Measurements from ENCODE around the gene CNTNAP5. TPM values are rescaled to one million over a fixed set of nuclear protein-coding genes. Genes with fewer than 3 reads are reported as not detected.

Gene CNTNAP5
- total and polyA plus RNA-seq, 2 of the 8 experiments (the other 6 are each of a cell fraction or from before 2014, with no cell fraction given): 0.11 to 0.76 TPM

GRCh38 chr2:124112206-124112605 is 87.1 kb downstream of the CNTNAP5 start:
- Histone ChIP-seq H3K23ac (ENCODE audit: insufficient read length) (no peak overlapping the region), H3K9me3 (ENCODE audit: insufficient read depth in 2 of 2, low read depth in 1 of 2, low read length in 1 of 2) (no peaks in the 10 kb centered on the region), H4K91ac (replicated peaks; ENCODE audit: insufficient read length, low read length) (no peak overlapping the region), H2BK12ac (ENCODE audit: low read depth, low read length) (no peak overlapping the region), H2BK20ac (ENCODE audit: low read length) (no peak overlapping the region), H3K4me3 (ENCODE audit: extremely low read depth in 1 of 4, insufficient read depth in 2 of 4, low read depth in 3 of 4, low read length in 4 of 4) (no peak overlapping the region), H3K27ac (ENCODE audit: low read depth, low read length) (no peak overlapping the region), H2BK5ac (ENCODE audit: low read depth, low read length) (no peak overlapping the region), H3K36me3 (ENCODE audit: control insufficient read depth in 2 of 4, insufficient read depth in 4 of 4, low read length in 3 of 4) (no peaks in the 10 kb centered on the region), H3K27me3 (replicated peaks in 1 of 4; ENCODE audit: control insufficient read depth in 3 of 4, extremely low read depth in 1 of 4, insufficient read depth in 3 of 4, low read length in 3 of 4) (no peaks in the 10 kb centered on the region), H3K14ac (ENCODE audit: insufficient read length) (no peak overlapping the region), H3K18ac (ENCODE audit: extremely low read depth, low read length) (no peak overlapping the region), H2BK120ac (replicated peaks; ENCODE audit: low read depth, low read length) (no peak overlapping the region), H2BK15ac (ENCODE audit: low read length) (no peak overlapping the region), H4K5ac (ENCODE audit: insufficient read length, low read depth, low read length) (no peak overlapping the region), H3K79me1 (ENCODE audit: low read depth, low read length) (no peaks in the 10 kb centered on the region), H3K4ac (replicated peaks; ENCODE audit: insufficient read length, low read depth, low read length) (no peak overlapping the region), H3K4me1 (replicated peaks in 1 of 4; ENCODE audit: control insufficient read depth in 3 of 4, insufficient read depth in 4 of 4, low read length in 3 of 4) (peaks cover 0 to 5% (median 3%) of the 10 kb centered on the region in 4 experiments; a peak in 2 of 7 replicates), H2AFZ (ENCODE audit: low read length) (no peak overlapping the region), H4K8ac (ENCODE audit: extremely low read depth, insufficient read depth, low read length) (no peak overlapping the region), H3K79me2 (ENCODE audit: control insufficient read depth in 1 of 2, insufficient read depth in 2 of 2, low read length in 2 of 2) (no peaks in the 10 kb centered on the region), H2AK5ac (ENCODE audit: low read depth, low read length) (no peak overlapping the region), H3K9ac (replicated peaks in 1 of 4; ENCODE audit: extremely low read depth in 1 of 4, low read depth in 3 of 4, low read length in 3 of 4) (no peak overlapping the region), H3K23me2 (ENCODE audit: low read depth, low read length) (no peaks in the 10 kb centered on the region), H3K4me2 (ENCODE audit: insufficient read depth in 1 of 2, low read depth in 2 of 2, low read length in 2 of 2) (no peak overlapping the region), H4K20me1 (replicated peaks in 1 of 2; ENCODE audit: control insufficient read depth in 1 of 2, insufficient read depth in 2 of 2, low read length in 2 of 2) (no peaks in the 10 kb centered on the region), H3K56ac (replicated peaks; ENCODE audit: insufficient read length, low read depth, low read length) (no peak overlapping the region)
- TF ChIP-seq PHF8 (conservative IDR thresholded peaks at IDR 0.05; ENCODE audit: low read depth, low read length) (no peak), EP300 (IDR thresholded peaks at IDR 0.05; ENCODE audit: borderline replicate concordance in 1 of 2, low read depth in 2 of 2, low read length in 2 of 2) (no peak), SAP30 (IDR thresholded peaks at IDR 0.05; ENCODE audit: insufficient read depth, insufficient replicate concordance, low read length) (no peak), ATF3 (IDR thresholded peaks at IDR 0.05; ENCODE audit: insufficient read depth, low read depth, low read length) (no peak), FOSL1 (IDR thresholded peaks at IDR 0.05; ENCODE audit: insufficient read depth, low read depth, low read length) (no peak), SUZ12 (IDR thresholded peaks at IDR 0.05; ENCODE audit: low read length) (no peak), POLR2AphosphoS5 (IDR thresholded peaks at IDR 0.05; ENCODE audit: low read depth, low read length) (no peak), HDAC6 (IDR thresholded peaks at IDR 0.05; ENCODE audit: low read depth, low read length) (no peak), GTF2F1 (IDR thresholded peaks at IDR 0.05; ENCODE audit: borderline replicate concordance, low read depth, low read length) (no peak), CREB1 (IDR thresholded peaks at IDR 0.05) (no peak), TAF1 (IDR thresholded peaks at IDR 0.05; ENCODE audit: low read depth, low read length) (no peak)
- DNase-seq (ENCODE audit: low read depth in 1 of 2, low spot score in 2 of 2) (no peak), FAIRE-seq (no peak)
- ChIA-PET POLR2A (ENCODE audit: partially characterized antibody) (no interaction called here), CTCF (ENCODE audit: partially characterized antibody) (interaction anchor here (1.1 kb wide), 1 partner anchor 12 kb away, joined by 3 read pairs; no protein-coding TSS in a partner anchor)

All from H1 (cell line).